CD4-positive, alpha-beta T cell treated with Interleukin-6 for 4 hours (primary cell): ENCODE data around the gene PRRT1B.
"Not testable (repeated sequence)": the region's sequence is repeated elsewhere in the genome, so short reads cannot be mapped to it uniquely, and the experiment has no call there.

Experiments used
- DNase-seq: peaks from one replicate; pipeline ENCODE4 v3.0.0-alpha.2; 2020; ENCODE audit warnings: mixed read lengths

The PRRT1B gene

DNA sequence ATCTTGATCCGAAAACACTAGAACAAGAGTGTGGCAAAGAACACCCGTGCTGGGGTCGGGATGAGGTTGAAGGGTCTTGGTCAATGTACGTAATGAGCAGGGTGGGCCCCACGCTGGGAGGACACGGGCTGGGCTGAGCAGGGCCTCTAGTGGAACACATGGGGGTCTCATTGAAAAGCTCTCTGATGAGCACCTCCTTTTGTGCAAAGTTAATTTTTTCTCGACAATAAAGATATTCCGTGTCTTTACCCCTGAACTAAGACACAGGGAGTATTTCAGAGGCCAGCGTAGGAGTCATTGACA, 22.3 kb upstream of the PRRT1B start:
- no peak for DNase-seq

DNA sequence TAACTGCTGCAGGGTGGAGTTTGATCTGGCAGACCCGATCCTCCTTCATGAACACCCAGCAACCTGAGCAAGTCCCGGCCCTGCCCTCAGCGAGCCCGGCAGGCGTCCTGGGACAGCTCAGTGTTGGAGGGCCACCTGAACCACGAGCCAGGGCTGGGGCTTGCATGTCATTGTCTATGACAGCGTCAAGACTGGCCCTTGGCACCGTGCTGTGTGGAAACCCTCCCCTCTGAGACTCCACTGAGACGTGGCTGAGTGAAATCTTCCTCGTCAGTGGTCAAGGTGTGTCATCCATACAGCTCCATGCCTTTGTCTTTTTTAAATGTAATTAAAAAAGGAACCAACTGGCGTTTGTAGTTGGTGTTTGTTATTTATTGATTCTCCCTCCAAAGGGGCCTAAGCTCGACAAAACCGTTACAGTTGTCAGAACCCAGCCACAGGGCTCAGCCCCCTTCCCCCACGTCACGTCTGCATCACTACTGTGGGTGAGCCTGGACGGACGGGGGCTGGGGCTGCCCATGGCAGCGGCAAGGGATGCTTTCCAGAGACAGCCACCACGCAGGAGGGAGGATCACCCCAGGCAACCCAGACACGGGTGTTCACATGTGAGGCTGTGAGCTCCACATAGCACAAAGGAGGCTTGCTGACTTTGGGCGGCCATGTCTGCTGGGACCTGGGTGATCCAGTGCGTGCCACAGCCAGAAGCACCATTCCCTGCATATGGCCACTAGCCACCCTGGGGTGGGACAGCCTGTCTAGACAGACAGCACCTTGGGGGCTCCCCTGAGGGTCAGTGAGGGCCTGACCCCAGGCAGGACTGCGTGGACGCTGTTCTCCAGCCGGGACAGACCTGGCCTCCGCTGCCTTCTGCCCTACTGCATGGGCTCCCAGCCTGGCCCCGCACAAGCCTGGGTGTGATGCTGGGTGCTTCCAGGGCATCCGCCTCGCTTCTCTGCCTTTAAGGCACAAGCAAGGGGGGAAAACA, 21.6 kb upstream of the PRRT1B start:
- no peak for DNase-seq

DNA sequence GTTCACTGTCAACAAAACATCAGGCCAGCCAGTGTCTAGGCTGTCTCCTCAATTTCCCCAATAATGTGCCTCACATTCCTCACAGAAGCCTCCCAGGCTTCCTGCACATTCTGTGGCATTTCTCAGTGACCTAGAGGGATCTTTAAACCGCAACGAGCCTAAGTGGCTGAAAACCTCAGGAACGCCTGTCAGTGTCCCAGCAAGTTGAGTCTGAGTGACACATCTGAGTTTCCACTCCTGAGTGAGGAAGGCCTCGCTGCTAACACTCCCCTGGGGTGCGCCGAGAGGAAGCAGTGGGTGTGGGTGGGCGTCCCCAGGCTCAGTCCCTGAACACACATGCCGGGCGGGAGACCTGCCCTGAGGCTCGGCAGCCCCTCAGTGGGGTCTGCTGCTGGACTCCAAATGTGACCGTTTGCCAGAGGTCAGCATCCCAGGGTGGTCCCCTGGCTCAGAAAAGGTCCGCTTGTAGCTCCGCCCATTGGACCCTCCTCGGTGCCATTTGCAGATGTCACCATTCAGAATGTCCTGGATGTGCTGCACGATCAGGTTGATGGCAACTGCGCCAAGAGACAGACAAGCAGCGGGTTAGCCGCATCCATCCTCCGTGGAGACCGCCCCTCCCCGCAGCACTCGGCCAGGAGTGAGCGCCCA, 20.5 kb upstream of the PRRT1B start:
- no peak for DNase-seq

DNA sequence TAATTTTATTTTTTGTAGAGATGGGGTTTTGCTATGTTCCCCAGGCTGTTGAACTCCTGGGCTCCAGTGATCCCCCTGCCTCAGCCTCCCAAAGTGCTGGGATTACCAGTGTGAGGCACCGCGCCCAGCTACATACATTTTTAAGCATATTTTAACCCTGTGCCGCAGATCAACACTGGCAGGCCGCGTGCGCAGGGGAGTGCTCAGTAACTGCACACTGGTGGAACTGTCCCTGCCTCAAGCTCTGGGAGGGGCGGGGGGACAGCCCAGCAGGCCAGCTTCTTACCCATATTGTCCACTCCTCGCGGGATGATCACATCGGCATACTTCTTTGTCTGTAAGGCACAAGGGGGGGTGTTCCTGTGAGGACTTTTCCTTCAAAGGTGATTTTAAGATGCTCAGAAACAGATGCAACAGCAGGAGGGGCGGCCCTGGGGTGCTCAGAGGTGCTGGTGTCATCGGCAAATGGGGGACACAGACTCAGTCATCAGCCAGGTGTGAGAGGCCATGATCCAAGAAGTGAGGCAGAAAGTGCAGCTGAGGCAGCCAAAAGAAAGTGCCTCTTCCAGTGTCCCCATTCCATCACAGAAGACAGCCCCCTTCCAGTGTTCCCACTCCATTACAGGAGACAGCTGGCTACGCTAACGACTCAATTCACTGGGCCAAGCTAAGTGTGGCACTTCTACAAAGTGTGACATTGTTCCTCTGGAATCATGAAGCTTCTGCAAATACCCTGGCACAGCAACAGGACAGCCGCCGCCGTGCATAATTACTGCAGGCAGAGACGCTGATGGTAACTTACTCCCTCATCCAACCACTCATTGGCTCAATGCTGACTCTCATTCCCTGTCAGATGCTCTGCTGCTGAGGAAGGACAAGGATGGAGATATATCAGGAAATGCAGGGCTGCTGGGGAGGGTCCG, 19.4 kb upstream of the PRRT1B start:
- no peak for DNase-seq

DNA sequence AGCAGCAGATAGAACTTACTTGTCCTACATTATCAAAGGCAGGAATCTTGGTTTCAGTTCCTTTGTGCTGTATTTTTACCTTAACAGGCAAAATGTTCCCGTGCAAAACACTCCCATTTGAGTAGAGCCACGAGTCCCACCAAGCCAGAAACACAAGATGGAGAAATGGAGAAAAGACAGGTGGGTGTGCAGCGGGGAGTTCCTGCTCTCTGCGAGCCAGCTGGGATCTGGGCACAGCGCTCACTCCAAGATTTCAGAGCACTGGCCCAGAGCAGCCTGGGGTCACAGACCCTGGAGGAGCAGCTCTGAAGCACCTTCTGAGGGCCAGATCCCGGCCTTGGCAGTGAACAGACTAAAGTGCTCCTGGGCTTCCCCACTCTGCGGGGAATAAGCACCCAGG, 17.1 kb upstream of the PRRT1B start:
- DNase-seq = no peak

DNA sequence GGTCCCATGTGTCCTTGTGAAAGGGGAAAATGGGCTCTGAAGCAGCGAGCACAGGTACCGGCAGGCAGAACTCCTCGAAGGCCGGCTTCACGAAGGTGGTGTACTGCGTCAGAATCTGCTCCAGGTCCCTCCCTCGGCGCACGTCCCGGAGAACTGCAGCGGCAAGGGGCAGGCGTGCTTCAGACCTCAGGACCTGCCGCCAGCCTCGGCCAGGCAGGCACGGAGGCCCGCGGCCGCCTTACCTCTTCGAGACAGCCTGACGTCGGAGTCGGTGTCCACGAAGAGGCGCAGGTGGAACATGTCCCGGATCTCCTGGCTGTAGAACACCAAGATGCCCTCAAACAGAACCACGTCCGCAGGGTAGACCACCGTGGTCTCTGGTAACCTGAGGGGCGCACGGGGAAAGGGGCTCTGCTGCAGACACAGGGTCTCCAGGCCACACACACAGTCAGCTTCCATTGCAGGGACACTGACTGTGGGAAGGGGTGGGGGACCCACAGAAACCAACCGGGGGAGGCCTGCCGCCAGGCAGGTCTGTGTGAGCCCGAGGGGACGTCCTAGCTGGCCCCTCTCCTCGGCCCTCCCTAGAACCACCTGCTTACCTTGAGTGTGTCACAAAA, 16.3 kb upstream of the PRRT1B start:
- DNase-seq = no peak

DNA sequence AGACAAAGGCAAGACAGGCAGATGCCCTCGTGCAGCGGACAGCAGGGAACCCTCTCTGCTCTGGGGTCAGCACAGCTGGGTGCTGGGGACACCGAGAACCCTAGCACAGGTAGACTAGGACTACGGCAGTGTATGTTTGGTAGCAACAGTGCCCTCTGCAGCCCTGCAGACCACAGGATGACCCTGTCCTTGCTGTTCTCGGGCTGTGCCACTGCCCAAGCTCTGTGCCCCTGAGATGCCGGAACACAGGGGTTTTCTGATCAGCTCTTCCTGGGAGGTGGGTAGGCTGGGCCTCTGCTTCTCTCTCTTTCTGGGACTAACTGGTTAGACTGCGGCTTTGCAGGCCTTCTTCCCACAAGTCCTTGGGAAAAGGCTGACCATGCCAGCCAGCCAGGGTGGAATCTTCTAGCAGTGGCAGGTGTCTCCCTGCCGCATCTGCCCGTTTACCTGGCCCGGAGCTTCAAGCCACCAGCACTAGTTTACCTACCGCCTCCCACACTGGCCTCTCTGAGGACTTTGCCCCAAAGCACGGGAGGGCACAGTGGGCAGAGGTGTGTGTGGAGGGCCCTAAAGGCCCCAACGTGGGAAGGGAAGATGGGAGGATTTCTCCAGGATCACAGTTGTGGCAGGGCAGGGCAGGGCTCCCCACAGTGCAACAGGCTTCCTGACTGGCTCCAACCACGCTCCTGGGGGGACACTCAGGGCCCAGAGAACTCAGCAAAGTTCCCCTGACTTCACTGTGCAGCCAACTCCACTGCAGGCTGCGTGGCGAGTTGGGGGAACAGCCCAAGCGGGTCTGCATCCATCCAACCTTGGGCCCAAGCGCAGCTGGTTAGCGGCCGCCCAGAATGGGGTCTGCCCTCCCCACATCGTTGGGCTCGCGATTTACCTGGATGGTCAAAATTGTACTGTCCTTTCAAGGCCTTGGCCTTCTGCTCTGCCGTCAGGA, 15.5 kb upstream of the PRRT1B start:
- no peak for DNase-seq

DNA sequence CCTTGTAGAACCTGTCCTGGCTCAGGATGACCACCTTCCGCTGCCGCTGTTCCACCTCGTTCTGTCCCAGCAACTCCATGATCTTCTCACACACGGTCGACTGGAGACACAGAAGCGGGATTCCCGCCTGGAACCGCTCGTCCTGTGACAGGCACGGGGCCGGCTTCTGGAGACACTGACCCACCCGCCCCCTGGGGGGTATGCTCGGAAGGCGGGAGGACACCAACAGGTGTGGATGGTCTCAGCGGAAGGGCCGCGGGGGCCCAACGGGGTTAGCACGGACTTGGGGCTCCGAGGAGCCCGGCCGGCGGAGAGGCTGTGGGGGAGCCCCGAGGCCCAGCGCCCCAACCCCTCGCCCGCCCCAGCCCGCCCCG, 14.8 kb upstream of the PRRT1B start:
- DNase-seq = no peak

DNA sequence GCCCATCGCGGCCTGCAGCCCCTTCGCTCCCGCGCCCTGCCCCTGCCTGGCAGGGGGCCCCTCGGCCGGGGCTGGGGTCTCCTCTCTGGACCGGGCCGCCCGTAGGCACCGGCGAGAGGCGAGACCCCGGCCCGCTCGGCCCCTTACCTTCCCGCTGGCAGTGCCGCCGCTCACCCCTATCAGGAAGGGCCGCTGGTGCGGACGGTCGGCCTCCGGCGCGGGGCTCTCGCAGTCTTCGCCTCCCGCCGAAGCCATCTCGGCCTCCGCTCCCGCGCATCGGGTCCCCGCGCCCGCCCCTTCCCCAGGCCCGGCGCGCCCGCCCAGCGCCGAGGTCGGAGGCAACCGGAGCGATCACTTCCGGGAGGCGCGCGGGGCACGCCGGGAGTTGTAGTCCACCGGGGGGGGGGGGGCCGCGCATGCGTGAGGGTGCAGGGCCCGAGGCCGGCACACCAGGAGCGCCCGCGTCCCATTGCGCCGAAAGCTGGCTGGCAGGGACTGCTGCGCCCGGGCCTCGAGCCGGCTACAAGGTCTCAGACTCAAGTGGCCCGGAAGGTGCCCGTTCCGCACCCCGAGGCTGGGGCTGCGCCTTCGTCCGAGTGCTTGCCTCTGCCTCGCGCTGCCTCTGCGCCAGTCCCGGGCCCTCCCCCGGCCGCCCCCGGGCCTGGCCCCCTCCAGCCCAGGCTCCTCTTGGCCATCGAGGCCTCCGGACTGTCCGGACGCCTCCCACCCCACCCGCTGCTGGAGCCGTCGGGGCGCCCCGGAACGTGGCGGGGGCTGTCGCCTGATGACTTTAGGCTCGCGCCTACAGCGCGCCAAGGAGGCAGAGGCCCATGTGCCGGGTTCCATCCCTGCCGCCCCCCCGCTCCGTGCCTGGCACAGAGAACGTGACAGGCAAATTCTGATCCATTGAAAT, 14.1 kb upstream of the PRRT1B start, which contains the start of gene UCK1:
UCK1 (minus strand) TSS at position 344 of the 913 bp plus-strand sequence; CDS start at position 255, 89 bp downstream.
- DNase-seq = peak; percentile 90

DNA sequence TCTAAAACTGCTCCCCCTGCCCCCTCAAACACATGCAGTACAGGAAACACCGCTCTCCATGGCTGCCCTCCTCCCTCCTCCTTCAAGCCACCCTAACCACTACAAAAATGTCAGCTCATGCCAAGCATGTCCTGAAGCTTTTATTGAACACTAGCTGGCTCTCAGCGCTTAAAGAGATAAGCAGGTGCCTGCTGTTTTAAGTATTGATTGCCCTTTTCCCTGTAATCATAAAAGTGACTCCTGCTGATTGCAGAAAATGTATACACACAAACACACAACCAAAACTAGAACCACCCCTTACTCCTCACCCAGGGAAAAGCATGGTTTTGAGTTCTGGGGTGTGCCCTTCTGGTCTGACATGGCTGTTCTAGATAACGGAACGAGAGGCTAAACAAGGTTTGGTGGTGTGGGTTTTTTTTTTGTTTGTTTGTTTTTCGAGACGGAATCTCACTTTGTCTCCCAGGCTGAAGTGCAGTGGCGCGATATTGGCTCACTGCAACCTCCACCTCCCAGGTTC, 10.5 kb upstream of the PRRT1B start:
- DNase-seq = peak; percentile 49

DNA sequence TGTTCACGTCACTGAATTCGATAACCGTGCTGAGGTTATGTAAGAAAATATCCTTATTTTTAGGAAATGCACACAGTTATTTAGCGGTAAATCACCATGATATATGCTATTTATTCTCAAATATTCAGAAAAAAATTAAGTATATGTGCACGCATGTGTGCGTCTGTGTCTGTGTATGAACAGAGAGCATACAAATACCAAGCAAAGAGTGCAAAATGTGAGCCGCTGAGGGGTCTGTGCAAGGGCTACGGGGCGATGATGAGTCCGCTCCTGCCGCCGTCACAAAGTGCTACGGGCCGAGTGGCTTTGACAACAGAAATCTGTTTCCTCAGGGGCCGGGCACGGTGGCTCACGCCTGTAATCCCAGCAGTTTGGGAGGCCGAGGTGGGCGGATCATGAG, 7.4 kb upstream of the PRRT1B start:
- DNase-seq = no peak

DNA sequence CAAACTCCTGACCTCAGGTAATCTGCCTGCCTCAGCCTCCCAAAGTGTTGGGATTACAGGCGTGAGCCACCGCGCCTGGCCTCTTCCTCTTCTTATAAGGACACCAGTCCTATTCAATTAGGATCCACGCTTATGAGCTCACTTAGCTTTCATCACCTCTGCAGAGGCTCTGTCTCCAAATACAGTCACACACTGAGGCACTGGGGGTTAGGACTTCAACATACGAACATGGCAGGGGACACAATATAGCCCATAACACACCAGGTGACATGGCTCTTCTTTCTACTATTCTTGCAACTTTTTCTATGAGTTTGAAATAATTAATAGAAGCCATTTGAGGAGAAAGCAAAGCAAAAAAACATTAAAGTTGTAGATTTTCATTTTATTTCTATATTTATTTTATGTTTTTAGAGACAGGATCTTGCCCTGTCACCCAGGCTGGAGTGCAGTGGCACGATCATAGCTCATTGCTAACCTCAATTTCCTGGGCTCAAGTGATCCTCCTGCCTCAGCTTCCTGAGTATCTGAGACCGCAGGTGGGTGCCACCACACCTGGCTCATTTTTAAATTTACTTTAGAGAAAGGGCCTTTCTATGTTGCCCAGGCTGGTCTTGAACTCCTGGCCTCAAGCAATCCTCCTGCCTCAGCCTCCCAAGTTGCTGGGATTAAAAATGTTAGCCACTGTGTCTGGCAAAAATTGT, 6.0 kb upstream of the PRRT1B start:
- peak; percentile 58 for DNase-seq

DNA sequence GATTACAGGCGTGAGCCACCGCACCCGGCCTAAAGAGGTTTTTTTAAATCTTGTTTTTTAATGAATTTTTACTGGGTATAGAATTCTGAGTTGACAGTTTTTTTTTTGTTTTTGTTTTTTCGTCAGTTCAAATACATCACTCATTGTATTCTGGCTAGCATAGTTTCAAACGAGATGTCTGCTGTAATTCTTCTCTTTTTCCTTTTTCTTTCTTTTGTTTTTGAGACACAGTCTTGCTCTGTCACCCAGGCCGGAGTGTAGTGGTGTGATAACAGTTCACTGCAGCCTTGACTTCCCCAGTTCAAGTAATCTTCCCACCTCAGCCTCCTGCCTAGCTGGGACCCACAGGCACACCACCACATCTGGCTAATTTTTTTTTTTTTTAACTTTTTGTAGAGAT, 2.2 kb upstream of the PRRT1B start:
- no peak for DNase-seq

DNA sequence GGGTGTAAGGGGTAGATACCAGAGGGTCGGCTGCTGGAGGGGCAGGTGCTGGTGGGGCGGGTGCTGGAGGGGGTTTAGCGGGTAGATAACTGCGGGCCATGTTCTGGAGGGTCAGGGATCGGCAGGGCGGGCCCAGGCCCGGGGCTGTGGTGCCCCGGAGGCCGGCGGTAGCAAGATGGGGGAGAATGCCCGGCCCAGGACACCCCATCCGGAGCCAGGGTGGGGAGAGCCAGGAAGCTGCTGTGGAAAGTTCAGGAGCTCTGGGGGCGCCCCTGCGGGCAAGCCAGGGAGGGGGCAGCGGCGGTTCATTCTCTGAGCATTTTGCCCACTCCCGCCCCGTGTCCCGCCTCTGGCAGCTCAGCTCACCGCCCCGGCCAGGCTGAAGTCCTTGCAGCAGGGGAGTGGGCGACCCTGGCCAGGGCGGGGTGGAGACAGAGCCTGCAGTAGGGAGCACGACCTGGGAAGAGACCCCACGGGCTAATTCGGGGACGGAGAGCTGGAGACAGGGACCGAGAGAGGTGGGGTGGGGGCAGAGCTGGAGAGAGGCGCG, 538 bp downstream of the PRRT1B start:
- no peak for DNase-seq

DNA sequence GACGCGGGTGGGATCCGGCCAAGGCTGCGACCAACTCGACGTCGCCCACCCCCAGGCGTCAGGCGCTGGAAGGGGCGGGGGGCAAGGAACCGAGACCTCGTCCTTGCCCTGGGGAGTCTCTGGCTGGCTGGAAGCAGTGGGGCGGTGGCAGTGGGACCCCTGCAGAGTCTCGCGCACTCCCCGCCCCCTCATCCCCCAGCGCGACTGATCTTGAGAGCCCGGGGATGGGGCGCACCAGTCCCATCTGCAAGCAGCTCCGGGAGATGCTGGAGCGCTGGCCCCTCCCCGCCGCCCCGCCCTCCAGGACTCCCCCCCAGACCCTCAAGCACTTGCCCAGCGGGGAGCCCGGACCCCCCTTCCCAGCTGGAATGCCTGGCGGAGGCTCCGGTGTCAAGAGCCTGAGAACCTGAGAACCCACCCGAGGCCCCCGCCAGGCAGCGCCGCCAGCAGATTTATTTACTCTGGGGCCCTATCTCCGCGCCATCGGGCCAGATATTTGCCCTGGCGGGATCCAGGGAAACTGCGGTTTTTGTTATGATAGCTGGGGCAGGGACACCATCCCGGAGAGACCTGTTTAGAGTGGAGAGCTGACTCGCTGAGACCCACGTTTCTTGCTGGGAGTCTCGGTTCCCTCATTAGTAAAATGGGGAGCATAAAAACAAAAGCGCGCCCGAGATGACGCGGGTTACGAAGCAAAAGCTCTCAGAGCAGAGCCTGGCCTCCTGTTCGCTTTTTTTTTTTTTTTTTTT, 1.2 kb downstream of the PRRT1B start:
- no peak for DNase-seq

DNA sequence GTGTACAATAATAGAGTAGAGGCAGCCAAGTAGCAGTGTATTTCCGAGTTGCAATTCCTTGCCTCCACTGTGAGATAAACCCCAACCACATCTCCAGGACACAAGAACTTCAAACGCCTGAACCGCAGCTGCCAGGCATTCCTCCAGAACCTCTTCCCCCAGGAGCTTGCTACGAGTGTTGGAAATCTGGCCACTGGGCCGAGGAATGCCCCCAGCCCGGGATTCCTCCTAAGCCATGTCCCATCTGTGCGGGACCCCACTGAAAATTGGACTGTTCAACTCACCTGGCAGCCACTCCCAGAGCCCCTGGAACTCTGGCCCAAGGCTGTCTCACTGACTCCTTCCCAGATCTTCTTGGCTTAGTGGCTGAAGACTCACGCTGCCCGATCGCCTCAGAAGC, 3.9 kb downstream of the PRRT1B start:
- not testable (repeated sequence) for DNase-seq

DNA sequence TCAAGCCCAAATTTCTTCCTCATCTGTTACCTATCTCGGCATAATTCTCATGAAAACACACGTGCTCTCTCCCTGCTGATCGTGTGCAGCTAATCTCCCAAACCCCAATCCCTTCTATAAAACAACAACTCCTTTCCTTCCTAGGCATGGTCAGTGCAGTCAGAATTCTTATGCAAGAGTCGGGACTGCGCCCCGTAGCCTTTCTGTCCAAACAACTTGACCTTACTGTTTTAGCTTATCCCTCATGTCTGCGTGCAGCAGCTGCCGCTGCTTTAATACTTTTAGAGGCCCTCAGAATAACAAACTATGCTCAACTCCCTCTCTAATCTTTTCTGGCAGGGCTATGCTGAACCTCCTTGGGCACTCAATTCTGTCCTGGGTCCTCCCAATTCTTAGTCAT, 5.1 kb downstream of the PRRT1B start:
- DNase-seq = not testable (repeated sequence)

DNA sequence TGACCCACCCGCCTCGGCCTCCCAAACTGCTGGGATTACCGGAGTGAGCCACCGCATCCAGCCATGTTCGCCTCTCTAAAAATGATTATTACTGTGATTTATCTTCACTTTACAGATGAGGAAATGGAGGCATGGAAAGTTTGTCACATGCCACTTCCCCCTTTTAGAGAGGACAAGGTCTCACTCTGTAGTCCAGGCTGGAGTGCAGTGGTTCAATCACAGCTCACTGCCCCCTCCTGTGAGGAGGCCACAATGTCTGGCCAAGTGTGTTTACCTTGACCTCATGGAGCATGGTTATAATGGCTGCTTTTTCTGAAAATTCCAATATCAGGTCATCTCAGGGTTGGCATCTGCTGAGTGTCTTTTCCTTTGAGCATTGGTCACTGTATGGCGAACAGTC, 6.7 kb downstream of the PRRT1B start:
- DNase-seq = no peak
